ENCODE results near the gene BAIAP3.

BAIAP3 gene

GRCh38 chr16:1354815-1355540 is 21.5 kb downstream of the BAIAP3 start:
- DNase-seq (no peak), ATAC-seq (ENCODE audit: insufficient read depth, low read depth) (no peak)
- Histone ChIP-seq H3K4me2 (ENCODE audit: insufficient read depth, low read length) (no peak overlapping the region), H4K20me1 (ENCODE audit: insufficient read depth, low read length) (peaks cover 52% of the 10 kb centered on the region), H3K27me3 (ENCODE audit: insufficient read depth, low read length, poor library complexity) (no peaks in the 10 kb centered on the region), H3K9ac (ENCODE audit: low read depth, low read length) (no peak overlapping the region), H3K4me1 (ENCODE audit: insufficient read depth, low read length) (peaks cover 38% of the 10 kb centered on the region), H3K36me3 (ENCODE audit: insufficient read depth, low read length) (peaks cover 27% of the 10 kb centered on the region), H3K4me3 (ENCODE audit: low read depth in 1 of 2, low read length in 2 of 2) (no peak overlapping the region), H3K9me3 (ENCODE audit: insufficient read depth, low read length, severe bottlenecking) (no peaks in the 10 kb centered on the region), H2AFZ (ENCODE audit: low read depth, low read length) (no peak overlapping the region), H3K79me2 (ENCODE audit: insufficient read depth, low read length) (peaks cover 92% of the 10 kb centered on the region), H3K27ac (ENCODE audit: low read length) (no peak overlapping the region)
- TF ChIP-seq CTCF (IDR thresholded peaks at IDR 0.05; ENCODE audit: borderline replicate concordance, extremely low read depth, low read length, poor library complexity, severe bottlenecking) = no peak

- Histone ChIP-seq H3K4me2 (ENCODE audit: insufficient read depth, low read length) (no peak overlapping the region), H3K27me3 (ENCODE audit: insufficient read depth, low read length, poor library complexity) (no peaks in the 10 kb centered on the region), H3K9ac (ENCODE audit: low read depth, low read length) (no peak overlapping the region), H3K79me2 (ENCODE audit: insufficient read depth, low read length) (peaks cover 89% of the 10 kb centered on the region), H3K4me3 (ENCODE audit: low read depth in 1 of 2, low read length in 2 of 2) (no peak overlapping the region), H3K9me3 (ENCODE audit: insufficient read depth, low read length, severe bottlenecking) (no peaks in the 10 kb centered on the region), H2AFZ (ENCODE audit: low read depth, low read length) (no peak overlapping the region), H3K4me1 (ENCODE audit: insufficient read depth, low read length) (peaks cover 32% of the 10 kb centered on the region), H3K36me3 (ENCODE audit: insufficient read depth, low read length) (peaks cover 27% of the 10 kb centered on the region), H3K27ac (ENCODE audit: low read length) (no peak overlapping the region), H4K20me1 (ENCODE audit: insufficient read depth, low read length) (peaks cover 46% of the 10 kb centered on the region)
- TF ChIP-seq EZH2 (IDR thresholded peaks at IDR 0.05; ENCODE audit: borderline replicate concordance, low read depth, low read length, severe bottlenecking) (no peak), CTCF (IDR thresholded peaks at IDR 0.05; ENCODE audit: borderline replicate concordance, extremely low read depth, low read length, poor library complexity, severe bottlenecking) (no peak)
- DNase-seq = no peak
- ATAC-seq (ENCODE audit: insufficient read depth, low read depth) = no peak
These were observed 22.1 kb downstream of the BAIAP3 start for GRCh38 chr16:1355591-1355990.

- Histone ChIP-seq H3K4me1 (ENCODE audit: insufficient read depth, low read length) (peaks cover 26% of the 10 kb centered on the region), H3K79me2 (ENCODE audit: insufficient read depth, low read length) (peaks cover 87% of the 10 kb centered on the region), H2AFZ (ENCODE audit: low read depth, low read length) (no peak overlapping the region), H3K9me3 (ENCODE audit: insufficient read depth, low read length, severe bottlenecking) (no peaks in the 10 kb centered on the region), H3K4me2 (ENCODE audit: insufficient read depth, low read length) (no peak overlapping the region), H3K4me3 (ENCODE audit: low read depth in 1 of 2, low read length in 2 of 2) (no peak overlapping the region), H3K27ac (ENCODE audit: low read length) (no peak overlapping the region), H3K36me3 (ENCODE audit: insufficient read depth, low read length) (peaks cover 27% of the 10 kb centered on the region), H3K27me3 (ENCODE audit: insufficient read depth, low read length, poor library complexity) (no peaks in the 10 kb centered on the region), H4K20me1 (ENCODE audit: insufficient read depth, low read length) (peaks cover 39% of the 10 kb centered on the region), H3K9ac (ENCODE audit: low read depth, low read length) (no peak overlapping the region)
- TF ChIP-seq EZH2 (IDR thresholded peaks at IDR 0.05; ENCODE audit: borderline replicate concordance, low read depth, low read length, severe bottlenecking) = no peak
- TF ChIP-seq CTCF (IDR thresholded peaks at IDR 0.05; ENCODE audit: borderline replicate concordance, extremely low read depth, low read length, poor library complexity, severe bottlenecking) = no peak
- DNase-seq (no peak), ATAC-seq (ENCODE audit: insufficient read depth, low read depth) (no peak)
These were observed 22.8 kb downstream of the BAIAP3 start for GRCh38 chr16:1356061-1356900.
